GM19468 (cell line): Measurements from ENCODE around the gene DLX3.

ENCODE experiments used
- ATAC-seq: cut with Tn5 transposase; IDR thresholded peaks from one replicate; pipeline ENCODE4 v1.9.1; 2021; ENCODE audit warnings: mild to moderate bottlenecking, moderate library complexity, moderate number of reproducible peaks; ENCODE audit not compliant: unreplicated experiment; ENCODE audit errors: extremely low read depth

Gene DLX3

GRCh38 chr17:49964303-49964768 is 30.7 kb downstream of the DLX3 start:
- ATAC-seq = no peak

DNA sequence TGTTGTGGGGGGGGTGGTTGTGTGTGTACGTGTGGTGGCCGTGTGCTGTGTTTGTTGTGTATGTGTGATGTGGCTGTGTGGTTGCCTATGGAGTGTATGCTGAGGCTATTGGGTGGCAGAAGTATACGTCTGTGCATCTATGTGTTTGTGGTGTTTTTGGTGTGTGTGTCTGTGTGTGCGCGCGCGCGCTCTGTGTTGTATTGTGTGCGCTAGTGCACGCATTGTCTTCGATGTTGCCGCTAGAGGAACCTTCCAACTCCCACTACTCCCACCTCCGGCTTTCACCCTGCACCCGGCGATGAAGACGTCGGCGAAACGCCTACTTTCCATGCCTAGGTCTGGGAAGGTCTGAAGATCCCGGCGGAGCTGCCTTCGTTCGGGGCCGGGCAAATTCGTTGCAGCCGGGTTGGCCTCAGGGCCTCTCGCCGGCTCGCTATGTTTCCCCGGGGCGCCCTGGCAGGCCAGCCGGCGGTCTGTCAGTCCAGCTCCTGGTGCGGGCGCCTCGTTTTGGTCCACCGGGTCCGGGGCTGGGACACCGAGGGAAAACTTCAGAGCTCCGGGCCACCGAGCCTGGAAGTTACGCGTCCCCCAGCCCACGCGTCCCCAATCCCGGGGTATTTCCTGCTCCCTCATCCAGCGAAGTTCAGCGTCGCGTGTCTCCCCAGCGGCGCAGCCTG is 31.3 kb downstream of the DLX3 start:
- ATAC-seq = no peak

DNA sequence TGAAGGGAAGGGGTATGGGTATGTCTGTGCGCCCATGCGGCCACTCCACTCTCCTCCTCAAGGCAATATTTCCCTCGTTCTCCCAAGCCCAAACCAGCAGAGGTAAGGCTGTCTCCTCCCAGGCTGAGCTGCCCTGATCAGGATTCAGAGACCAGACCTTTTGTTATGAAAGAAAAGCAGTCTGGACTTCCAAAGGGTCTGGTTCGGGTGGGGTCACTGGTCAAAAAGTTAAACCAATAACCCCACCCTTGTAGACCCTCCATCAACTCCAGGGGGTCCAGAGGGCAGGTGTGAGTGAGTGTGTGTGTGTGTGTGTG is 31.8 kb downstream of the DLX3 start:
- no peak for ATAC-seq

GRCh38 chr17:49962599-49963308 is 32.3 kb downstream of the DLX3 start:
- ATAC-seq = no peak

DNA sequence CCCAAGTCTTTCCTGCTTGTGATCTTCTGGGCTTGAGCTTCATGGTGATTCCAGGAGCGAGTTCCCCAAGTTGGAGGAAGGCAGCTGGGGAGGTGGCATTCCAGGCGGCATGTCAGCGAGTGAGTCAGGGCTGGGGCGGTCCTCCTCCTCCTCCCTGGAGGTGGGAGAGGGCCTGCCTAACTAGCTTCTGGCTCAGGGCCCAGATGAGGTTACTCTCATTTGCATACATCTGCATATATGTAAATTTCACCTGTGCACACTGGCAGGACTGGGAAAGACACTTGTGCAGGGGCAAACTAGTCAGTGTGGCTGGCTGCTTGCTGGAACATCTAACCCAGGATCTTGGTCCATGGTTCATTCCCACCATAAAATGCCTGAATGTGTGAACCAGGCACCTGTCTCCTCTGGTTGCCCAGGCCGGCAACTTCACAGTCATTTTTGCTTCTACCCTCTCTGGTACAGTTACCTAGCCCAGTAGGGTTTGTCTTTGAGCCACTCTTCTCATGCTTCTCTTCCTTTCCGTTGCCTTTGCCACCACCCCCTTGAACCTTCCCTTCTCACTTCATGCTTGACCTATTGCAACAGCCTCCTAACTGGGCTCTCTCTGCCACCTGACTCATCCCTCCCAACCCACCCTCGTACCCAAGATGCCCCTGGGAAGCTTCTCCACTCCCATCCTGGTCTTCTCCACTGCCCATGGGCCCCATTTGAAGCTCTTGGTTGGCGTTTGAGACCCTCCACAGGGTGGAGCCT is 35.7 kb downstream of the DLX3 start:
- ATAC-seq = no peak

- no peak for ATAC-seq
These were observed 36.3 kb downstream of the DLX3 start for GRCh38 chr17:49958723-49959122.

- ATAC-seq = no peak
These were observed 37.7 kb downstream of the DLX3 start for GRCh38 chr17:49957350-49957749.

- ATAC-seq = no peak
These were observed 38.2 kb downstream of the DLX3 start for GRCh38 chr17:49956780-49957179.

DNA sequence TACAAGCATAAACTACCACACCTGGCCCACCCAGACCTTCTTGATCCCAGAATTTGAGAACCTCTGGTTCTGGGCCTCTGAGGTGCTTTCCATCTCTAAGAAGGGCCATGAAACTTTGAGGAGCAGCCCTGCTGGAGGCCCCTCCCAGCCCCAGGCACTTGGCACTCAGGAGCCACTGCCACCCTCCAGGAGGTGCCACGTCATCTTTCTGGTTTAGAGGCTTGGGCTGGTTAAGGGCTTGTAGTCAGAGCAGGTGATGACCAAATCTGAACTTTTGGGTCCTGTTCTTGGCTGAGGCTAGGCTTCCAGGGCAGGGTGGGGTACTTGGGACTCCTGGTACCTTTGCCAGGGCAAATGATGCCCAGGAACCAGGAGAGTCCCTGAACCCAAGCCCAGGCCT is 39.9 kb downstream of the DLX3 start:
- ATAC-seq = no peak

DNA sequence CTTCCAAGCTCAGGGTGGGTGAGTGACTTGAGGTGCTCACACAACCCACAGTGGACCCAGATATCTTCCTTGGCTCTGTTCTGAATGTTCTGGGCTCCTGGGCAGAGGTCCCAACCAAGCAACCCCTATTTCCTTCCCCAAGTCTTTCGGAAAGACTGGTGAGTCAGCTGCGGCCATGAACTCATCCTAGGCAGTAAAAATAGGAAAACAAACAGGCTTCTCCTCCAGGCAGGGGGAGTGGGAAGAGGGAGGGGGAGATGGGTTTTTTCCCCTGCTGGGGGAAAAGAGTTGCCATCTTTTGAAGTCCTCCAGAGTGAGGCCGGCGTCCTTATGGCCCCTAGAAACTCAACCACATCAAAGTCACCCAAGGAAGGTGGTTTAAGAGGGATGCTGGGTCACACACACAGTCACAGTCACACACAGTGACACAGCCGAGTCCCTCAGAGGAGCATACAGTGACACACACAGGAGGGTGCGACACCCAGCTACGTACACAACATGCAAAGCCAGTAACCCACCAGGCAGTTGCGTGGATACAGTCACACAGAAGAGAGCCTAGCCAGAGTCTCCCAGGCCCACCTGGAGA is 42.0 kb downstream of the DLX3 start:
- no peak for ATAC-seq

GRCh38 chr17:49952209-49952911 is 42.7 kb downstream of the DLX3 start:
- ATAC-seq = no peak

DNA sequence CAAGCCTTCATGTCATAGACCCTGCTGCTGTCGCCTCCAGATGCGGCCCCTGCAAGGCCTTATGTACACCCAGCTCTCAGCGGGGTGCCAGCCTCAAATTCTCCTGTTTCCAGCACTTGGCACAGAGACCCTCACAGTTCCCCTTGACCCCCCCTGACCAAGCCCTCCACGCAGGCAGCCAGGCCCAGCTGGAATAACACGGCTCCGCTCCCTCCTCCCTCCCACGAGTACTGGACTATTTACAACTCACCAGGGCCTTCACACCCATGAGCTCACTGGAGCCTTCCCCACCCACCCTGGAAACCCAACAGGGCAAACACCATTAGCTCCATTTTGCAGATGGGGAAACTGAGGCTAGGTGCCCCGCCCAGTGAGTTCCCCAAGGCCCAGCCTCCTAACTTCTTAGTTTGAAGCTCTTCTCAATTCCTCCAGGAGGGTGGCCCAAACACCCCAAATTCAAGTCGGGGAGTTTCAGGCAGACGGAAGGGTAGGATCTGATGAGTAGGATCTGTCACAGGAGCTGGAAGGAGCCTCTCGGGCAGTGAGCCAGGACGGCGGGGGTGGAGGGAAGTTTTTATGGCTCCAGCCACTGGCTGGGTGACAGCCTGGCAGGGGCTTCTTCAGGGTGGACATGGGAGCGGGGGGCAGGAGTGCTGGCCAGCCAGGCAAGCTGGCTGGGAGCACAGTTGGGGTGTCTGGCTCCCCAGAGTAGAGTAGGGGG is 43.5 kb downstream of the DLX3 start:
- no peak for ATAC-seq

- no peak for ATAC-seq
These were observed 45.4 kb downstream of the DLX3 start for GRCh38 chr17:49949634-49950033.

GRCh38 chr17:49946964-49947584 is 48.0 kb downstream of the DLX3 start:
- ATAC-seq = no peak

- ATAC-seq = no peak
These were observed 48.8 kb downstream of the DLX3 start for GRCh38 chr17:49946208-49946607.

- no peak for ATAC-seq
These were observed 50.7 kb downstream of the DLX3 start for GRCh38 chr17:49944273-49944870.

DNA sequence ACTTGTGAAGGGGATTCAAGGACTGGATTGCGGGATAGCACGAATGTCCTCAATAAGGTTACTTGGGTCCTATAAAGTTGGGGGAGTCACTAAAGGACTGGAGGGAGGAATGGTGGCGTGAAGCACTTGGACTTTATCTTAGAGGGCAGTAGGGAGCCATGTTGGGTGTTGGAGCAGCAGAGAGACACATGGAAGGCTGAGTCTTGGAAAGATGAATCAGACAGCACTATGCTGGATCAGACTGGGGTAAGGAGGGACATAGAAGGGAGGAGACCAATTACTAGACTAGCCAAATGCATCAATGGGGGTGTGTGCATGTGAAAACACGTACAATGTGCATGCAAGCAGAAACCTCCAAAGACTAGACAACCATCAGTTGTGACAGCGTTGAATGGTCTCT is 52.1 kb downstream of the DLX3 start:
- ATAC-seq = no peak

DNA sequence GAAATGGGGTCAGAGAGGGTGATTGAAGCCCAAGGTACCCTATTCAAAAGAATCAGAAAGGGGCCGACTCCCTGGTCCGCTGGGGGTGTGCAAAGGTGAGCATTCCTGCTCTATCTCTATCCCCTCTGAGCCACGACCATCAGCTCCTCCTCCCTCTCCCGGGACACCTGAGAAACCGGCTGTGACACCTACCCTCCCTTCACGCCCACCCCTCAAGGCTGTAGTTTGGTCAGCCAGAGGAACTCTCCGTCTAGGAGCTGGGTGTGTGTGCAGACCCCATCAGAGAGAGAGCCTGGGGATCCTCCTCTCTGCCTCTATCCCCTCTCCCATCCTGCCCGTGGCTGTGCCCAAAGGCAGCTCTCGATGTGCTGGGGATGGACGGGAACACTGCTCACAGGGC is 53.6 kb downstream of the DLX3 start:
- no peak for ATAC-seq
